ENCODE results near the gene YY1. TPM values are rescaled to one million over a fixed set of nuclear protein-coding genes. Genes with fewer than 3 reads are reported as not detected.

YY1 gene
- total RNA-seq, 1 donor from 2014 or later, result 72.0 TPM

- H3K27ac Mint-ChIP-seq (ENCODE audit: unreplicated experiment), result peak overlapping the region; percentile 87
- peak; percentile 10 for DNase-seq (ENCODE audit: low read depth, low spot score)
- H3K4me3 Mint-ChIP-seq, result peak overlapping the region; percentile 78
- no peaks in the 10 kb centered on the region for H3K27me3 Mint-ChIP-seq (ENCODE audit: low read depth)
- H3K36me3 Mint-ChIP-seq (ENCODE audit: low read depth), result no peaks in the 10 kb centered on the region
- TF ChIP-seq CTCF (conservative IDR thresholded peaks at IDR 0.05), result no peak
- H3K4me1 Mint-ChIP-seq, result peaks cover 12% of the 10 kb centered on the region
- no peaks in the 10 kb centered on the region for H3K9me3 Mint-ChIP-seq
Measured at GRCh38 chr14:100193417-100194357, 45.3 kb upstream of the YY1 start.

GRCh38 chr14:100199240-100199860, 39.6 kb upstream of the YY1 start:
- Mint-ChIP-seq H3K9me3 (no peaks in the 10 kb centered on the region), H3K4me1 (no peaks in the 10 kb centered on the region), H3K4me3 (no peak overlapping the region), H3K27me3 (ENCODE audit: low read depth) (no peaks in the 10 kb centered on the region), H3K36me3 (ENCODE audit: low read depth) (no peaks in the 10 kb centered on the region), H3K27ac (ENCODE audit: unreplicated experiment) (no peak overlapping the region)
- TF ChIP-seq CTCF (conservative IDR thresholded peaks at IDR 0.05), result no peak
- DNase-seq (ENCODE audit: low read depth, low spot score), result no peak

- no peak for TF ChIP-seq CTCF (conservative IDR thresholded peaks at IDR 0.05)
- H3K4me1 Mint-ChIP-seq, result no peaks in the 10 kb centered on the region
- H3K27ac Mint-ChIP-seq (ENCODE audit: unreplicated experiment), result no peak overlapping the region
- DNase-seq (ENCODE audit: low read depth, low spot score), result no peak
- no peaks in the 10 kb centered on the region for H3K9me3 Mint-ChIP-seq
- no peaks in the 10 kb centered on the region for H3K36me3 Mint-ChIP-seq (ENCODE audit: low read depth)
- no peaks in the 10 kb centered on the region for H3K27me3 Mint-ChIP-seq (ENCODE audit: low read depth)
- H3K4me3 Mint-ChIP-seq, result no peak overlapping the region
Measured at GRCh38 chr14:100200311-100200710, 38.6 kb upstream of the YY1 start.

- Mint-ChIP-seq H3K36me3 (ENCODE audit: low read depth) (peaks cover 2% of the 10 kb centered on the region), H3K9me3 (no peaks in the 10 kb centered on the region), H3K4me3 (no peak overlapping the region), H3K27me3 (ENCODE audit: low read depth) (no peaks in the 10 kb centered on the region), H3K27ac (ENCODE audit: unreplicated experiment) (no peak overlapping the region), H3K4me1 (no peaks in the 10 kb centered on the region)
- DNase-seq (ENCODE audit: low read depth, low spot score), result no peak
- TF ChIP-seq CTCF (conservative IDR thresholded peaks at IDR 0.05), result no peak
Measured at GRCh38 chr14:100201701-100202100, 37.2 kb upstream of the YY1 start.

- Mint-ChIP-seq H3K27me3 (ENCODE audit: low read depth) (no peaks in the 10 kb centered on the region), H3K9me3 (peaks cover 2% of the 10 kb centered on the region), H3K4me3 (no peak overlapping the region), H3K4me1 (no peaks in the 10 kb centered on the region), H3K36me3 (ENCODE audit: low read depth) (peaks cover 7% of the 10 kb centered on the region), H3K27ac (ENCODE audit: unreplicated experiment) (no peak overlapping the region)
- TF ChIP-seq CTCF (conservative IDR thresholded peaks at IDR 0.05), result no peak
- DNase-seq (ENCODE audit: low read depth, low spot score), result no peak
Measured at GRCh38 chr14:100202712-100203111, 36.2 kb upstream of the YY1 start.
